GM10266 (cell line): ENCODE results near the gene TMC8.

Experiments used
- DNase-seq: peaks from one replicate; pipeline ENCODE4 v3.0.0; 2012; ENCODE audit errors: extremely low spot score
- CTCF ChIP-seq: IDR thresholded peaks from 2 replicates; pipeline ENCODE4 v1.5.1; 2012; ENCODE audit warnings: mild to moderate bottlenecking, low read depth; ENCODE audit not compliant: control insufficient read depth, insufficient read depth; ENCODE audit errors: missing control alignments

TMC8 gene

GRCh38 chr17:78144736-78145641, 14.4 kb downstream of the TMC8 start:
- no peak for DNase-seq
- TF ChIP-seq CTCF, result no peak

DNA sequence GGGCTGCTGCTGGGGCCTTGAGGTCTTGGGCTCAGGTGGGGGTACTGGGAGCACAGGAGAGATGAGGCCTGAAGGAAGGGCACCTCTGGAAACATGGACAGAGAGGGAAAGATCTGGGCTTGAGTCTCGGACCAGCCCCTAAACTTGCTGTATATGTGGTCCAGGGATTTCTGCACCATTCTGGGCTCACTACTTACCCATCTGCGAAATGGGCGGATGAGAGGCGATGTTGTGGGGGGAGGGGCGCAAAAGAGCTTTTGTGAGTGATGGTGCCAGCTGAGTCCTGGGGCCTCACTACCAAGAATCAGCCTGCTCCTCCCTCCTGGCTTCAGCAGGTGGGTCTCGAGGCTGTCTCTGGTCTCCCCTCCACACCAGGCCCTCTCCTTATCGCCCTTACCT, 15.9 kb downstream of the TMC8 start:
- no peak for DNase-seq
- no peak for TF ChIP-seq CTCF

- no peak for TF ChIP-seq CTCF
- DNase-seq, result no peak
Measured at GRCh38 chr17:78146881-78147280, 16.3 kb downstream of the TMC8 start.

- no peak for TF ChIP-seq CTCF
- DNase-seq, result no peak
Measured at GRCh38 chr17:78147315-78147998, 16.9 kb downstream of the TMC8 start.

- no peak for DNase-seq
- no peak for TF ChIP-seq CTCF
Measured at GRCh38 chr17:78148286-78149016, 17.9 kb downstream of the TMC8 start.

DNA sequence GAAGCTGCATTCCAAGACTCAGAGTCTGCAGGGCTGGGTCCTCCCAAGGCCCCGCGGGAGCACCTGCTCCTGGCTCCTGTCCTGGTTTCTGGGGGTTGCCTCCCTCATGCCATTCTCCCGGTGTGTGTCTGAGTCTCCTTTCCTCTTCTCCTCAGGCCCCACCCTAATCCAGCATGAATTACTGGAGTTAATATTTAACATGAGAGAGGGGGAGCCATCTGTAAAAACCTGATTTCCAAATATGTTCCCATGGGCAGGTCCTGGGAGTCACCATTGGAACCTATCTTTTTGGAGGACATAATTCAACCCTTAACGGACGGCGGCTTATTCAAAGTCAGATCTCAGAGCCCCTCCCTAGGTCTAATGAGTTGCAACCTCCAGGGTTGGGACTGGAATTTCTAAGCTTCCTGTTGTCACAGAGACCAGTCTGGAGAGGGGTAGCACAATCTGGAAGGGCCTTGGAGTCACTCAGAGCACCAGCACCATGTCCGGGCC, 21.0 kb downstream of the TMC8 start:
- no peak for DNase-seq
- TF ChIP-seq CTCF, result no peak
